Measurements from ENCODE around the gene SBF2. TPM values are rescaled to one million over a fixed set of nuclear protein-coding genes. Genes with fewer than 3 reads are reported as not detected.

The SBF2 gene
- total and polyA plus RNA-seq, 9 of the 15 experiments (the other 6 are each of a cell fraction or from before 2014, with no cell fraction given), result 0.80 to 9.5 (median 5.0) TPM

- no peak for TF ChIP-seq HMGXB4 (CRISPR knock-in tag; IDR thresholded peaks at IDR 0.05)
- TF ChIP-seq ARID1B (IDR thresholded peaks at IDR 0.05), result peak; percentile 72
- TF ChIP-seq ZNF717 (CRISPR knock-in tag; IDR thresholded peaks at IDR 0.05), result no peak
- peak; percentile 19 for TF ChIP-seq NEUROD1 (IDR thresholded peaks at IDR 0.05; ENCODE audit: borderline replicate concordance, low read depth, low read length, partially characterized antibody)
- TF ChIP-seq, protein P1, sequence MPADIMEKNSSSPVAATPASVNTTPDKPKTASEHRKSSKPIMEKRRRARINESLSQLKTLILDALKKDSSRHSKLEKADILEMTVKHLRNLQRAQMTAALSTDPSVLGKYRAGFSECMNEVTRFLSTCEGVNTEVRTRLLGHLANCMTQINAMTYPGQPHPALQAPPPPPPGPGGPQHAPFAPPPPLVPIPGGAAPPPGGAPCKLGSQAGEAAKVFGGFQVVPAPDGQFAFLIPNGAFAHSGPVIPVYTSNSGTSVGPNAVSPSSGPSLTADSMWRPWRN (IDR thresholded peaks at IDR 0.05; ENCODE audit: low read depth), result 0 out of 2 replicates have a peak, but pooled peaks have one; percentile 35
- TF ChIP-seq MEF2D (tag; conservative IDR thresholded peaks at IDR 0.05; ENCODE audit: low read depth), result no peak
- TF ChIP-seq CBFA2T2 (conservative IDR thresholded peaks at IDR 0.05), result peak; percentile 68
- TF ChIP-seq SMAD1 (IDR thresholded peaks at IDR 0.05; ENCODE audit: low read depth, low read length, partially characterized antibody), result no peak
- no peak for TF ChIP-seq ZNF124 (CRISPR knock-in tag; IDR thresholded peaks at IDR 0.05)
- TF ChIP-seq, protein P2, sequence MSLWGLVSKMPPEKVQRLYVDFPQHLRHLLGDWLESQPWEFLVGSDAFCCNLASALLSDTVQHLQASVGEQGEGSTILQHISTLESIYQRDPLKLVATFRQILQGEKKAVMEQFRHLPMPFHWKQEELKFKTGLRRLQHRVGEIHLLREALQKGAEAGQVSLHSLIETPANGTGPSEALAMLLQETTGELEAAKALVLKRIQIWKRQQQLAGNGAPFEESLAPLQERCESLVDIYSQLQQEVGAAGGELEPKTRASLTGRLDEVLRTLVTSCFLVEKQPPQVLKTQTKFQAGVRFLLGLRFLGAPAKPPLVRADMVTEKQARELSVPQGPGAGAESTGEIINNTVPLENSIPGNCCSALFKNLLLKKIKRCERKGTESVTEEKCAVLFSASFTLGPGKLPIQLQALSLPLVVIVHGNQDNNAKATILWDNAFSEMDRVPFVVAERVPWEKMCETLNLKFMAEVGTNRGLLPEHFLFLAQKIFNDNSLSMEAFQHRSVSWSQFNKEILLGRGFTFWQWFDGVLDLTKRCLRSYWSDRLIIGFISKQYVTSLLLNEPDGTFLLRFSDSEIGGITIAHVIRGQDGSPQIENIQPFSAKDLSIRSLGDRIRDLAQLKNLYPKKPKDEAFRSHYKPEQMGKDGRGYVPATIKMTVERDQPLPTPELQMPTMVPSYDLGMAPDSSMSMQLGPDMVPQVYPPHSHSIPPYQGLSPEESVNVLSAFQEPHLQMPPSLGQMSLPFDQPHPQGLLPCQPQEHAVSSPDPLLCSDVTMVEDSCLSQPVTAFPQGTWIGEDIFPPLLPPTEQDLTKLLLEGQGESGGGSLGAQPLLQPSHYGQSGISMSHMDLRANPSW (CRISPR knock-in tag; IDR thresholded peaks at IDR 0.05), result no peak
- no peak for TF ChIP-seq ZNF77 (CRISPR knock-in tag; IDR thresholded peaks at IDR 0.05)
- TF ChIP-seq MTA3 (IDR thresholded peaks at IDR 0.05; ENCODE audit: borderline replicate concordance), result peak; percentile 37; the same call in 1 of the 2 replicates
- peak; percentile 96 for TF ChIP-seq FOSL1 (tag; conservative IDR thresholded peaks at IDR 0.05)
- peak; percentile 22; the same call in 1 of the 2 replicates for TF ChIP-seq MTA2 (IDR thresholded peaks at IDR 0.05; ENCODE audit: low read depth)
- TF ChIP-seq C11orf30 (IDR thresholded peaks at IDR 0.05; ENCODE audit: low read depth), result no peak
- TF ChIP-seq NFE2 (IDR thresholded peaks at IDR 0.05; ENCODE audit: low read depth), result peak; percentile 43; the same call in 1 of the 2 replicates
- TF ChIP-seq ILF3 (IDR thresholded peaks at IDR 0.05; ENCODE audit: borderline replicate concordance), result no peak
- no peak for TF ChIP-seq POLR2A (conservative IDR thresholded peaks at IDR 0.05)
- TF ChIP-seq CREB3L1 (IDR thresholded peaks at IDR 0.05; ENCODE audit: borderline replicate concordance, low read depth), result no peak
- peak; percentile 39; the same call in 1 of the 2 replicates for TF ChIP-seq ATF7 (IDR thresholded peaks at IDR 0.05)
- no peak for TF ChIP-seq ZNF282 (CRISPR knock-in tag; IDR thresholded peaks at IDR 0.05)
- TF ChIP-seq RFX1 (IDR thresholded peaks at IDR 0.05), result no peak
- no peak for TF ChIP-seq ZNF175 (CRISPR knock-in tag; IDR thresholded peaks at IDR 0.05; ENCODE audit: low read depth)
- TF ChIP-seq WHSC1 (IDR thresholded peaks at IDR 0.05; ENCODE audit: low read length), result no peak
These were observed 15.4 kb upstream of the SBF2 start (continued) for GRCh38 chr11:10309163-10310093.
